Endometrial microvascular endothelial cells (primary cell): ENCODE results near the gene NANP. TPM values are rescaled to one million over a fixed set of nuclear protein-coding genes. Genes with fewer than 3 reads are reported as not detected.

ENCODE experiments used
- in situ Hi-C: cut with HindIII; loops from 2 replicates; pipeline ENCODE4 v1.10.0; 2017; ENCODE audit warnings: low sequenced_read_pairs, low pct_unique_long_range_greater_than_20kb; ENCODE audit errors: inconsistent ontology term
- total RNA-seq: library from RNA; depleted of rRNA; stranded (reverse); fragments of >200 nt; gene quantifications from one replicate; pipeline ENCODE4 v1.2.3, GENCODE V29; 2015; ENCODE audit errors: inconsistent ontology term

NANP gene
- total RNA-seq, 1 donor from 2014 or later, result 8.3 TPM

- in situ Hi-C loops, result no loop called here
Observed at GRCh38 chr20:25576783-25577530, 46.9 kb downstream of the NANP start.

GRCh38 chr20:25574411-25574810 lies 49.4 kb downstream of the NANP start:
- in situ Hi-C loops, result no loop called here

GRCh38 chr20:25573288-25574251 lies 50.2 kb downstream of the NANP start:
- in situ Hi-C loops, result no loop called here

- in situ Hi-C loops, result no loop called here
Observed at GRCh38 chr20:25571817-25572216, 52.0 kb downstream of the NANP start.

- in situ Hi-C loops, result no loop called here
Observed at GRCh38 chr20:25571240-25571639, 52.6 kb downstream of the NANP start.

- in situ Hi-C loops, result no loop called here
Observed at GRCh38 chr20:25570148-25570530, 53.7 kb downstream of the NANP start.

GRCh38 chr20:25567286-25567685 lies 56.5 kb downstream of the NANP start:
- in situ Hi-C loops, result no loop called here

- in situ Hi-C loops, result no loop called here
Observed at GRCh38 chr20:25566821-25567220, 57.0 kb downstream of the NANP start.

- in situ Hi-C loops, result no loop called here
Observed at GRCh38 chr20:25565578-25566157, 58.1 kb downstream of the NANP start.

- in situ Hi-C loops, result no loop called here
Observed at GRCh38 chr20:25563876-25564275, 59.9 kb downstream of the NANP start.

GRCh38 chr20:25563362-25563761 lies 60.5 kb downstream of the NANP start:
- in situ Hi-C loops, result no loop called here

Other genes starting within 250 kb of the NANP start
- gene ABHD12, start 233.2 kb downstream of the NANP start, total RNA-seq, result 26.9 TPM
- gene GINS1, start 216.3 kb downstream of the NANP start, total RNA-seq, result 21.7 TPM
- gene NINL, start 38.5 kb downstream of the NANP start, total RNA-seq, result 2.5 TPM
- gene ZNF337, start 72.8 kb upstream of the NANP start, total RNA-seq, result 9.1 TPM